SK-N-SH (cell line): ENCODE data around the gene GSTM1.

Experiments used
- EZH2phosphoT487 ChIP-seq: fragments of 200-600 bp; sonication (generic); IDR thresholded peaks from 2 replicates; pipeline ENCODE4 v1.6.1; 2017; ENCODE audit warnings: low read depth, mixed run types, mild to moderate bottlenecking, antibody characterized with exemption, moderate library complexity, borderline replicate concordance
- MAX ChIP-seq: IDR thresholded peaks from 2 replicates; pipeline ENCODE4 v1.4.0; 2012; ENCODE audit warnings: low read depth
- NRF1 ChIP-seq: IDR thresholded peaks from 2 replicates; pipeline ENCODE4 v1.6.1; 2012; ENCODE audit warnings: low read depth, mild to moderate bottlenecking, low read length
- RAD21 ChIP-seq: IDR thresholded peaks from 2 replicates; pipeline ENCODE4 v1.6.1; 2012; ENCODE audit warnings: mild to moderate bottlenecking, low read length
- RCOR1 ChIP-seq: fragments of 150-350 bp; IDR thresholded peaks from 2 replicates; pipeline ENCODE4 v1.6.1; 2017; ENCODE audit warnings: antibody characterized with exemption, low read length
- ZBTB33 ChIP-seq: IDR thresholded peaks from 2 replicates; pipeline ENCODE4 v1.4.0; 2012; ENCODE audit warnings: low read depth, borderline replicate concordance
- TF ChIP-seq, protein P1 (sequence below): fragments of 200-600 bp; sonication (generic); IDR thresholded peaks from 2 replicates; pipeline ENCODE4 v1.6.1; 2017; ENCODE audit warnings: antibody characterized with exemption, mild to moderate bottlenecking, moderate library complexity
- TF ChIP-seq, protein P2 (sequence below): IDR thresholded peaks from 2 replicates; pipeline ENCODE4 v1.6.1; 2012; ENCODE audit warnings: mild to moderate bottlenecking, low read depth, low read length, moderate library complexity

DNA sequence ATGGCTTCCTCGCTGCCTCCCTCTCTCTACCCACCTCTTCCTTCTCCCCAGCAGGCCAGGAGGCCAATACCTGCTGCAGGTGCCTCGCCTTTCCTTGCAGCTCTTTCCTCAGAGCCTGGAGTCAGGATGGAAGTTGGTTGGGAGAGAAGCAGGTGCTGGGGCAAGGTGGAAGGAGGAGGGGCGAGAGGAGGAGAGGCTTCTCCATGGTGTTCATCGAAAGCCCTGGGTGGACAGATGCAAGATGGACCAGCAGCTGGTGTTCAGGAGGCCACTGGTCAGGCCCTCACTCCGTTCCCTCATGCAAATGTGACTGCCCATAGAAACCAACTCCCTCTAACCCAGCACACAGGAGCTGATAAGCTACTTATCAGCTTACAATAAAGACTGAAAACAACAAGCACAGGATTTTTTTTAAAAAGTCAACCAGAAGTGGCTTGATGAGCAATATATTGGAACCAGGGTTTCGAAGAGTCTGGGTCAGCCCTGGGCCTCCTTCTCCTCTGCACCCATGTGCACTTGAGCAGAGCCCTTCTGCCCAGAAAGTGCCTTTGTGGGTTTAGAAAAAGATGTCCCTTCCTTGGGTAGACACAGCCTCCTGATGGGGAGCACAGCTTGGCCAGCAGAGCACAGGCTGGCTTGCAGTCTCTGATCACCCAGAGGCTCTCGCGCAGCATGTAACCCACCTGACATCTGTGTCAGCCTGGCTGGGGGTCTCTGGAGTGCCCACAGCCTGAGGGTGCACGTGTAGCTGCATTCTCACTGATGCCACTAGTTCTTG lies 48.4 kb upstream of the GSTM1 start:
- TF ChIP-seq ZBTB33 (no peak), RCOR1 (no peak), EZH2phosphoT487 (no peak), MAX (no peak), RAD21 (no peak), NRF1 (no peak)
- TF ChIP-seq, protein P1, sequence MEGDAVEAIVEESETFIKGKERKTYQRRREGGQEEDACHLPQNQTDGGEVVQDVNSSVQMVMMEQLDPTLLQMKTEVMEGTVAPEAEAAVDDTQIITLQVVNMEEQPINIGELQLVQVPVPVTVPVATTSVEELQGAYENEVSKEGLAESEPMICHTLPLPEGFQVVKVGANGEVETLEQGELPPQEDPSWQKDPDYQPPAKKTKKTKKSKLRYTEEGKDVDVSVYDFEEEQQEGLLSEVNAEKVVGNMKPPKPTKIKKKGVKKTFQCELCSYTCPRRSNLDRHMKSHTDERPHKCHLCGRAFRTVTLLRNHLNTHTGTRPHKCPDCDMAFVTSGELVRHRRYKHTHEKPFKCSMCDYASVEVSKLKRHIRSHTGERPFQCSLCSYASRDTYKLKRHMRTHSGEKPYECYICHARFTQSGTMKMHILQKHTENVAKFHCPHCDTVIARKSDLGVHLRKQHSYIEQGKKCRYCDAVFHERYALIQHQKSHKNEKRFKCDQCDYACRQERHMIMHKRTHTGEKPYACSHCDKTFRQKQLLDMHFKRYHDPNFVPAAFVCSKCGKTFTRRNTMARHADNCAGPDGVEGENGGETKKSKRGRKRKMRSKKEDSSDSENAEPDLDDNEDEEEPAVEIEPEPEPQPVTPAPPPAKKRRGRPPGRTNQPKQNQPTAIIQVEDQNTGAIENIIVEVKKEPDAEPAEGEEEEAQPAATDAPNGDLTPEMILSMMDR: no peak
- TF ChIP-seq, protein P2, sequence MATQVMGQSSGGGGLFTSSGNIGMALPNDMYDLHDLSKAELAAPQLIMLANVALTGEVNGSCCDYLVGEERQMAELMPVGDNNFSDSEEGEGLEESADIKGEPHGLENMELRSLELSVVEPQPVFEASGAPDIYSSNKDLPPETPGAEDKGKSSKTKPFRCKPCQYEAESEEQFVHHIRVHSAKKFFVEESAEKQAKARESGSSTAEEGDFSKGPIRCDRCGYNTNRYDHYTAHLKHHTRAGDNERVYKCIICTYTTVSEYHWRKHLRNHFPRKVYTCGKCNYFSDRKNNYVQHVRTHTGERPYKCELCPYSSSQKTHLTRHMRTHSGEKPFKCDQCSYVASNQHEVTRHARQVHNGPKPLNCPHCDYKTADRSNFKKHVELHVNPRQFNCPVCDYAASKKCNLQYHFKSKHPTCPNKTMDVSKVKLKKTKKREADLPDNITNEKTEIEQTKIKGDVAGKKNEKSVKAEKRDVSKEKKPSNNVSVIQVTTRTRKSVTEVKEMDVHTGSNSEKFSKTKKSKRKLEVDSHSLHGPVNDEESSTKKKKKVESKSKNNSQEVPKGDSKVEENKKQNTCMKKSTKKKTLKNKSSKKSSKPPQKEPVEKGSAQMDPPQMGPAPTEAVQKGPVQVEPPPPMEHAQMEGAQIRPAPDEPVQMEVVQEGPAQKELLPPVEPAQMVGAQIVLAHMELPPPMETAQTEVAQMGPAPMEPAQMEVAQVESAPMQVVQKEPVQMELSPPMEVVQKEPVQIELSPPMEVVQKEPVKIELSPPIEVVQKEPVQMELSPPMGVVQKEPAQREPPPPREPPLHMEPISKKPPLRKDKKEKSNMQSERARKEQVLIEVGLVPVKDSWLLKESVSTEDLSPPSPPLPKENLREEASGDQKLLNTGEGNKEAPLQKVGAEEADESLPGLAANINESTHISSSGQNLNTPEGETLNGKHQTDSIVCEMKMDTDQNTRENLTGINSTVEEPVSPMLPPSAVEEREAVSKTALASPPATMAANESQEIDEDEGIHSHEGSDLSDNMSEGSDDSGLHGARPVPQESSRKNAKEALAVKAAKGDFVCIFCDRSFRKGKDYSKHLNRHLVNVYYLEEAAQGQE: no peak
